Stimulated activated CD4-positive, alpha-beta T cell treated with anti-CD3 and anti-CD28 coated beads, Interleukin-12 subunit alpha, Interleukin-12 subunit beta, amount 100 ng/mL, for 4 hours (primary cell): ENCODE results near the gene PPP3CA.
"Not testable (repeated sequence)": the region's sequence is repeated elsewhere in the genome, so short reads cannot be mapped to it uniquely, and the experiment has no call there.

Experiments
- DNase-seq: peaks from one replicate; pipeline ENCODE4 v3.0.0-alpha.2; 2020

PPP3CA gene

GRCh38 chr4:101131058-101131457, 216.3 kb downstream of the PPP3CA start:
- DNase-seq = not testable (repeated sequence)

GRCh38 chr4:101128898-101129297, 218.4 kb downstream of the PPP3CA start:
- not testable (repeated sequence) for DNase-seq

- no peak for DNase-seq
These were observed 218.9 kb downstream of the PPP3CA start for GRCh38 chr4:101128473-101128872.

GRCh38 chr4:101127176-101127790, 220.0 kb downstream of the PPP3CA start:
- DNase-seq = no peak

GRCh38 chr4:101126059-101126458, 221.3 kb downstream of the PPP3CA start:
- DNase-seq = no peak

GRCh38 chr4:101125045-101125942, 222.0 kb downstream of the PPP3CA start:
- DNase-seq = no peak

- no peak for DNase-seq
These were observed 224.1 kb downstream of the PPP3CA start for GRCh38 chr4:101123231-101123630.

GRCh38 chr4:101122019-101122418, 225.3 kb downstream of the PPP3CA start:
- no peak for DNase-seq

- DNase-seq = no peak
These were observed 228.2 kb downstream of the PPP3CA start for GRCh38 chr4:101119141-101119540.

GRCh38 chr4:101118617-101119016, 228.7 kb downstream of the PPP3CA start:
- no peak for DNase-seq

GRCh38 chr4:101115887-101116286, 231.4 kb downstream of the PPP3CA start:
- no peak for DNase-seq

- no peak for DNase-seq
These were observed 232.4 kb downstream of the PPP3CA start for GRCh38 chr4:101114936-101115372.

- no peak for DNase-seq
These were observed 242.8 kb downstream of the PPP3CA start for GRCh38 chr4:101104312-101105052.

- no peak for DNase-seq
These were observed 243.8 kb downstream of the PPP3CA start for GRCh38 chr4:101103381-101104142.

- no peak for DNase-seq
These were observed 245.1 kb downstream of the PPP3CA start for GRCh38 chr4:101102114-101102742.

- no peak for DNase-seq
These were observed 246.3 kb downstream of the PPP3CA start for GRCh38 chr4:101101072-101101471.

GRCh38 chr4:101098666-101099400, 248.5 kb downstream of the PPP3CA start:
- DNase-seq = no peak

- not testable (repeated sequence) for DNase-seq
These were observed 254.7 kb downstream of the PPP3CA start for GRCh38 chr4:101092609-101093008.

- no peak for DNase-seq
These were observed 258.2 kb downstream of the PPP3CA start for GRCh38 chr4:101089168-101089567.

- DNase-seq = no peak
These were observed 260.3 kb downstream of the PPP3CA start for GRCh38 chr4:101086801-101087586.

- DNase-seq = no peak
These were observed 264.2 kb downstream of the PPP3CA start for GRCh38 chr4:101083131-101083530.
